LNCaP clone FGC (cell line): Measurements from ENCODE around the gene KREMEN1.

Experiments used
- DNase-seq: peaks from one replicate; pipeline ENCODE4 v3.0.0-alpha.2; 2011; ENCODE audit warnings: low read depth
- H3K4me3 ChIP-seq: 2 replicates; pipeline ENCODE4 v1.5.1; 2011; ENCODE audit warnings: mild to moderate bottlenecking, low read depth, low read length, control low read depth
- CTCF ChIP-seq: IDR thresholded peaks from 2 replicates; pipeline ENCODE4 v1.5.1; 2012; ENCODE audit warnings: mild to moderate bottlenecking; ENCODE audit not compliant: control insufficient read depth, insufficient read depth; ENCODE audit errors: extremely low read depth

KREMEN1 gene

GRCh38 chr22:29141078-29141688, 68.3 kb downstream of the KREMEN1 start:
- no peak for TF ChIP-seq CTCF
- no peak overlapping the region for H3K4me3 ChIP-seq
- DNase-seq = no peak

GRCh38 chr22:29142116-29142515, 69.3 kb downstream of the KREMEN1 start:
- no peak overlapping the region for H3K4me3 ChIP-seq
- DNase-seq = no peak
- no peak for TF ChIP-seq CTCF

- H3K4me3 ChIP-seq = no peak overlapping the region
- TF ChIP-seq CTCF = no peak
- no peak for DNase-seq
Observed at GRCh38 chr22:29143941-29144785, 71.3 kb downstream of the KREMEN1 start.

- no peak for TF ChIP-seq CTCF
- DNase-seq = no peak
- no peak overlapping the region for H3K4me3 ChIP-seq
Observed at GRCh38 chr22:29144786-29145160, 71.9 kb downstream of the KREMEN1 start.

- no peak for DNase-seq
- TF ChIP-seq CTCF = no peak
- no peak overlapping the region for H3K4me3 ChIP-seq
Observed at GRCh38 chr22:29145321-29146072, 72.7 kb downstream of the KREMEN1 start.

- no peak overlapping the region for H3K4me3 ChIP-seq
- TF ChIP-seq CTCF = no peak
- no peak for DNase-seq
Observed at GRCh38 chr22:29146091-29146560, 73.3 kb downstream of the KREMEN1 start.
